M059J (cell line): ENCODE data around the gene PROC. TPM values are rescaled to one million over a fixed set of nuclear protein-coding genes. Genes with fewer than 3 reads are reported as not detected.
A peak's percentile ranks its signal among the peaks of the same experiment; 100 is the strongest.

Experiments used
- DNase-seq: peaks from one replicate; pipeline ENCODE4 v3.0.0-alpha.2; 2012; ENCODE audit warnings: low read depth
- total RNA-seq: library from RNA; depleted of rRNA; stranded (reverse); fragments of >200 nt; shearing (Covaris generic); gene quantifications from 2 replicates; pipeline ENCODE4 v1.2.3, GENCODE V29; 2014; rRNA removed

PROC gene
- total RNA-seq, result 0.64 and 1.6 TPM in 2 replicates

DNA sequence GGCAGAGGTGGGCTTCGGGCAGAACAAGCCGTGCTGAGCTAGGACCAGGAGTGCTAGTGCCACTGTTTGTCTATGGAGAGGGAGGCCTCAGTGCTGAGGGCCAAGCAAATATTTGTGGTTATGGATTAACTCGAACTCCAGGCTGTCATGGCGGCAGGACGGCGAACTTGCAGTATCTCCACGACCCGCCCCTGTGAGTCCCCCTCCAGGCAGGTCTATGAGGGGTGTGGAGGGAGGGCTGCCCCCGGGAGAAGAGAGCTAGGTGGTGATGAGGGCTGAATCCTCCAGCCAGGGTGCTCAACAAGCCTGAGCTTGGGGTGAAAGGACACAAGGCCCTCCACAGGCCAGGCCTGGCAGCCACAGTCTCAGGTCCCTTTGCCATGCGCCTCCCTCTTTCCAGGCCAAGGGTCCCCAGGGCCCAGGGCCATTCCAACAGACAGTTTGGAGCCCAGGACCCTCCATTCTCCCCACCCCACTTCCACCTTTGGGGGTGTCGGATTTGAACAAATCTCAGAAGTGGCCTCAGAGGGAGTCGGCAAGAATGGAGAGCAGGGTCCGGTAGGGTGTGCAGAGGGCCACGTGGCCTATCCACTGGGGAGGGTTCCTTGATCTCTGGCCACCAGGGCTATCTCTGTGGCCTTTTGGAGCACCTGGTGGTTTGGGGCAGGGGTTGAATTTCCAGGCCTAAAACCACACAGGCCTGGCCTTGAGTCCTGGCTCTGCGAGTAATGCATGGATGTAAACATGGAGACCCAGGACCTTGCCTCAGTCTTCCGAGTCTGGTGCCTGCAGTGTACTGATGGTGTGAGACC lies at the start of gene PROC:
Gene PROC (plus strand): TSS at position 128 of the 812 bp plus-strand sequence. CDS start 1,516 bp downstream, outside the sequence.
- no peak for DNase-seq

- no peak for DNase-seq
These were observed 48.2 kb upstream of the PROC start for GRCh38 chr2:127370010-127370409.

DNA sequence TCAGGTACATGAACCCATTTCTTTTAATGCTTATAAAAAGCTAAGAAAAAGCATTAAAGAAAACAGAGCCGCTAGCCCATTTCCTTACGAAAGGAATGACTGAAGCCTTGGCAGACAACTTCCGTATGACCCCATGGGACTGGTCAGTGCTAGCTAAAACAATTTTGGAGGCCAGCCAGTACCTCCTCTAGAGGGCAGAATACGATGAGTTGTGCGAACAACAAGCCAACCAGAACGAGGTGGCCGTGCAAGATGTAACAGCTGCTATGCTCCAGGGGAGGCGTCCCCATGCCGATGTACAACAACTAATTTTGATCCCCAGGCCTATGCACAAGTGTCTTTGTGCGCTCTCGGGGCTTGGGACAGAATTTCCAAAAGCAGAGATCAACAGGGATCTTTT lies 47.2 kb upstream of the PROC start:
- DNase-seq, result no peak

DNA sequence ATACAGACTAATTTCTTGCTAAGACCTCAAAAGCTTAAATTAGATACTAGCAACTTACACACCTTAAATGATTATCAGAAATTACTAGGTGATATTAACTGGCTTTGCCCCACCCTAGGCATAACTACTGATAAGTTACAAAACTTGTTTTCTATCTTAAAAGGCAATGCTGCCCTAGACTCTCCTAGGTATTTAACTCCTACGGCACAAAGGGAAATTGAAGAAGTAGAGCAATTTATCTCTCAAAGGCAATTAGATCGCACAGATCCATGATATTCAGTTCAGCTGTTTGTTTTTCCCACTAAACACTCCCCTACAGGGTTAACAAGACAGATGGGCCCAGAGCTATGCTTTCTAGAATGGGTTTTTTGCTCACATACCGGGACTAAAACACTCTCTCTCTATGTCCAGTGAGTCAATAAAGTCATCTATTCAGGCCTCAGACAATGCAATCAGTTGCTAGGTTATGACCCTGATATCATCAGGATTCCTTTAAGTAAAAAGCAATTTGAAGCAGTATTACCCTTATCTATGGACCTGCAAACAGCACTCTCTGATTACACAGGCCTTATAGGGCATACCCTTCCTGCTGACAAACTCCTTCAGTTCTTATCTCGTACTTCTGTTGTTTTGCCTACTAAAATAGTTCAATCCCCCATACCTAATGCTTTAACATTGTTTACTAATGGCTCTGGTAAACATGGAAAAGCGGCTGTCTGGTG lies 44.7 kb upstream of the PROC start:
- no peak for DNase-seq

DNA sequence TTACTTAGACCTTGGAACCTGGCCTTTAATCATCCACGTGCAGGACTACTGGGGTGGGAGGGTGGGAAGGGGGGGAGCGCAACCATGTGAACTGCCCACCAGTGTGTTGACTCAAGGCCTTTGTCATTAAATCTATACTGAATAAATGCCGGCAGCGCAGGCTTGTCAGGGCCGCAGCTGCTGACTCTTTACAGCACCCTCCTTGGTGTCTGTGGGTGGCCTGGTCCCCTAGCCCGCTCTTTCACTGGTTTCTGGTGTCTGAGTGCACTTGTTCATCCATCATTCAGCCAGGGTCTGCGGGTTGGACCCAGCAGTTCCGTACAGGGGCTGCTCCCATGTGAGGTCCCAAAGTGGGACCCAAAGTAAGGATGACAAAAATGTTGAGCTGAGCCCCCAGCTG lies 42.0 kb upstream of the PROC start:
- DNase-seq, result no peak

GRCh38 chr2:127377262-127377661 lies 41.0 kb upstream of the PROC start:
- no peak for DNase-seq

DNA sequence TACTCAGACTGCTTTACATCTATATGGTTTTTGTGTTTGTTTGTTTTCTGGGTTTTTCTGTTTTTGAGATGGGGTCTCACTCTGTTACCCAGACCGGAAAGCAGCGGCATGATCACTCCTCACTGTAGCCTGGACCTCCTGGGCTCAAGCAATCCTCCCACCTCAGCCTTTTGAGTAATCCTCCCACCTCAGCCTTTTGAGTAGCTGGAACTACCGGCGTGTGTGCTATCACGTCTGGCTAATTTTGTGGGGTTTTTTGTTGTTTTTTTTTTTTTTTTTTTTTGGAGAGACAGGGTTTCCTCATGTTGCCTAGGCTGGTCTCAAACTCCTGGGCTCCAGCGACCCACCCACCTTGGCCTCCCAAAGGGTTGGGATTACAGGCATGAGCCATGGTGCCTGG lies 39.5 kb upstream of the PROC start:
- DNase-seq, result no peak

DNA sequence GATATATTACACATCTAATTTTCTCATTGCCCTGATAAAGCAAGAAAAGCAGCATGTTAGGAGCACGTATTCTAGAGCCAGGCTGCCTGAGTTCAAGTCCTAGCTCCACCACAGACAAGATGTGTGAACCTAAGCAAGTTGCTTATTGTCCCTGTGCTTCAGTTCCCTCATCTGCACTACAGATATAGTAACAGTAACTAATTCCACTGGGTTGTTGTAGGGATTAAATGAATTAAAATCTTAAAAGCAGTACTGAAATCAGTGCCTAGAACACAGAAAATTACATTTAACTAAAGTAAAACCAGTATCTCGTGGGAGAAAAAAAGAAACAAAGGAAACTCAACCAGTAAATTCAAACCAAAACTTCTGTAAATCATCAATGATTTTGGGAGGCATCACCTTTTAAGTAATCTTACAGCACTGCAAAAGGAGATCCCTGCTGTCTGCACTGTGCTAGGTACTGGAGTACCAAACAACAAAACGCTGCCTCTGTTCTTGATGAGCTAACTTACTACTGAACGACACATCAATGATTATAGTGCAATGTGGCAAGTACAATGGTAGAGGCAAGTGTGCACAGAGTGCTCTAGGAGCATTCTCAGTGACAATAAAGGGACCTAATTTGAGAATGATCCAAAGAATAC lies 38.4 kb upstream of the PROC start:
- DNase-seq, result no peak

GRCh38 chr2:127381762-127382161 lies 36.5 kb upstream of the PROC start:
- DNase-seq, result peak; percentile 35

DNA sequence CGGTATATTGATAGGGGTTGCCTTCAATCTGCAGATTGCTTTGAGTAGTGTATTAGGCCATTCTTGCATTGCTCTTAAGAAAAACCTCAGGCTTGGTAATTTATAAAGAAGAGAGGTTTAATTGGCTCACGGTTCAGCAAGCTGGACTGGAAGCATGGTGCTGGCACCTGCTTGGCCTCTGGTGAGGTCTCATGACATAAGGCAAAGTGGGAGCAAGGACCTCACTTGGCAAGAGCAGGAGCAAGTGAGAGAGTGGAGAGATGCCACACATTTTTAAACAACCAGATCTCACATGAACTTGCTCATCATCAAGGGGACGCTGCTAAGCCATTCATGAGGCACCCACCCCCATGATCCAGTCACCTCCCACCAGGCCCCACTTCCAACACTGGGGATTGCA lies 35.4 kb upstream of the PROC start:
- DNase-seq, result no peak

GRCh38 chr2:127384529-127384928 lies 33.7 kb upstream of the PROC start:
- no peak for DNase-seq

DNA sequence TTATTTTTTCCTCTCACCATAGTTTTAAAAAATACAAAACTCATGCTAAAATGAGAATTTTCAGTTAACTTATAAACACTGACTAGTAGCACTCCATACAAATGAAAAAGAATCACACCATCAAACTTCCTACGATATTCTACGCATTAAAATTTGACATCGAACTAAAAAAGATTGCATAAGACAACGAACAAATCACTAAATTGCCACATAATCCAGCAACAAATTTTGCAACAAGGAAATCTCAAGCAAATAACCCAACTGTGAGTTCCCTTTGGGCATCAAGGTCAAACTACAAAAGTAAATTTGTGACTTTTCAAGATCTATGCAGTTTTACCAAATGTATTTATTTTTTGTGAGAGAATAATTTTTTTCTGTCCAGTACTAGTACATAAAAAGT lies 32.0 kb upstream of the PROC start:
- no peak for DNase-seq

DNA sequence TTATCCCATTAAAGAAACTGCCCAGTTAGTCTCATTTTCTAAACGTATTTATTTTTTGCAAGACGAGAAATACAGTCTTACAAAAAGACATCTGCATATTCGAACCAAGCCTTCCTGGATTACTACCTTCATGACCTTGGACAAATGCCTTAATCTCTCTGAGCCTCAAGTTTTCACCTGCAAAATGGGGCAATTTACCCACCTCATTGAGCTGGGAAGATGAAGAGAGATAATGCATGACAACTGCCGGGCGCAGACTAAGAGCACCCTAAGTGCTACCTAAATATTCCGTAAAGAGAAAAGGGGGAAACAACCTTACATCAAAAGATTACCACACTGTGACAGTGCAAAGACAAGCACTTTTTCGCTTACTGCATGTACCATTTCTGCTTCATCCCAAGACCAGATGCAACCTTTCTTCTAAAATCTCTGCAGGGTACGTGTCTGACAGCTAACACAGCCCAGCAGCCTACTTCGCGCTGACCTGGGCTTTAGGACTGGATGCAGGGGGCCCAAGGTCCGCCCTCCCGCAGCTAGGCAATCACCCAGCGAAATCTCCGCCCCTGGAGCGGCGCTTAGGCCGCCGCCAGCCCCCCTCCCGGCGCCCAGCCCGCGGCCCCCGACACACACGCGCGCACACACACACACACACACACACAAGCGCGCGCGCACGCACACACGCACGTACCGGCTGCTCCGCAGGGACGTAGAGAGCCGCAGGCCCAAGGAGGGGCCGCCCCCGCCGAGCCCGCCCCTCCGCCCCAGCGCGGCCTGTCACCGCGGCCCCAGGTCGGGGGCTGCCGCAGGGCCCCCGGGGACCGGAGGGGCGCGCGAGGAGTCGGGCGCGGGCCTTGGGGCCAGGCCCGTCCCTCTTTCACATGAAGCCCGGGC lies 31.2 kb upstream of the PROC start:
- DNase-seq, result peak; percentile 77

- DNase-seq, result peak; percentile 81
These were observed 30.4 kb upstream of the PROC start, which contains the start of gene MAP3K2 for GRCh38 chr2:127387655-127388422. Gene MAP3K2, minus strand, starts transcription at chr2:127387975. Its CDS starts 44,846 bp downstream, at chr2:127343129.

- DNase-seq, result no peak
These were observed 29.6 kb upstream of the PROC start for GRCh38 chr2:127388423-127389164.

- DNase-seq, result no peak
These were observed 28.3 kb upstream of the PROC start for GRCh38 chr2:127389778-127390435.

GRCh38 chr2:127392133-127392827 lies 25.9 kb upstream of the PROC start:
- peak; percentile 43 for DNase-seq

DNA sequence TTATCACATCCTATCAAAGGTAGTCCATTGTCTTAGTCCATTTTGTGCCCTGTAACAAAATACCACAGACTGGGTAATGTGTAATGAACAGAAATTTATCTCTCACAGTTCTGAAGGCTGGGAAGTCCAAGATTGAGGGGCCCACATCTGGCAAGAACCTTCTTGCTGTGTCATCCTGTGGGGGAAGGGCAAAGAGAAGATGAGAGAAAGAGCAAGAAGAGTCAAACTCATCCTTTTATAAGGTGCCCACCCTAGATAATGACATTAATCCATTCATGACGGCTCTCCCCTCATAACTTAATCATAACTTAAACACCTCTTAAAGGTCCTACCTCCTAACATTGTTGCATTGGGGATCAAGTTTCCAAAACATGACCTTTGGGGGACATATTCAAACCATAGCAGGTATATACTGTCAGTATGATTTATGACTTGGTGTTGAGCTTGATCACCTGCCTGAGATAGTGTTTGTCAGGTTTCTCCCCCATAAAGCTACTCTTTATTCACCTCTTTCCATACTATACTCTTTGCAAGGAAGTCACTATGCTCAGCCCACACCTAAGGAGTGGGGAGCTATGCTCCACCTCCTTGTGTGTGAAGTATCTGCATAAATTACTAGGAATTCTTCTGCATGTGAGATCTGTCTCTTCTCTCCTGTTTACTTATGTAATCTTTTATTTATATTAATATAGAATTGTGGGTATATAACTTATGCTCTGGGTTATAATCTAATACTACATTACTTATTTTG lies 25.2 kb upstream of the PROC start:
- no peak for DNase-seq
